DOHH2 (cell line): ENCODE data around the gene FAM120A.

Experiments
- H3F3A ChIP-seq: fragments of 200-600 bp; sonication (generic), shearing (Covaris generic); 2 replicates; pipeline ENCODE4 v1.6.0; 2016; ENCODE audit warnings: antibody characterized with exemption, mild to moderate bottlenecking; ENCODE audit not compliant: control insufficient read depth, insufficient read depth
- H3K27ac ChIP-seq: fragments of 200-600 bp; sonication (generic); 2 replicates; pipeline ENCODE4 v1.5.1; 2014; ENCODE audit warnings: low read depth, mild to moderate bottlenecking, low read length, moderate library complexity
- H3K27me3 ChIP-seq: fragments of 200-600 bp; sonication (generic); 2 replicates; pipeline ENCODE4 v1.6.1; 2014; ENCODE audit warnings: mild to moderate bottlenecking, low read length, mixed read lengths; ENCODE audit not compliant: control insufficient read depth
- H3K36me3 ChIP-seq: fragments of 200-600 bp; sonication (generic); 2 replicates; pipeline ENCODE4 v1.6.1; 2014; ENCODE audit warnings: mild to moderate bottlenecking, low read length, moderate library complexity, mixed read lengths; ENCODE audit not compliant: control insufficient read depth
- H3K4me1 ChIP-seq: fragments of 200-600 bp; sonication (generic); 2 replicates; pipeline ENCODE4 v1.6.1; 2014; ENCODE audit warnings: mild to moderate bottlenecking, low read length, mixed read lengths; ENCODE audit not compliant: control insufficient read depth
- H3K4me2 ChIP-seq: fragments of 200-600 bp; sonication (generic); 2 replicates; pipeline ENCODE4 v1.6.0; 2014; ENCODE audit warnings: mild to moderate bottlenecking, low read length, moderate library complexity
- H3K4me3 ChIP-seq: fragments of 200-600 bp; sonication (generic); 2 replicates; pipeline ENCODE4 v1.5.1; 2014; ENCODE audit warnings: mild to moderate bottlenecking, low read length, mixed read lengths
- H3K79me2 ChIP-seq: fragments of 200-600 bp; sonication (generic); 2 replicates; pipeline ENCODE4 v1.6.1; 2014; ENCODE audit warnings: mild to moderate bottlenecking, low read length, mixed read lengths; ENCODE audit not compliant: control insufficient read depth
- H3K9me2 ChIP-seq: fragments of 200-600 bp; sonication (generic); replicated peaks from 2 replicates; pipeline ENCODE4 v1.6.1; 2014; ENCODE audit warnings: mild to moderate bottlenecking, low read length, mixed read lengths; ENCODE audit not compliant: control insufficient read depth
- H3K9me3 ChIP-seq: fragments of 200-600 bp; sonication (generic); 2 replicates; pipeline ENCODE4 v1.6.1; 2014; ENCODE audit warnings: antibody characterized with exemption, low read length, mixed read lengths; ENCODE audit not compliant: control insufficient read depth, insufficient read depth
- H4K20me1 ChIP-seq: fragments of 200-600 bp; sonication (generic); 2 replicates; pipeline ENCODE4 v1.6.0; 2014; ENCODE audit warnings: low read depth, mild to moderate bottlenecking, antibody characterized with exemption, low read length, moderate library complexity; ENCODE audit not compliant: control insufficient read depth, insufficient read depth
- CTCF ChIP-seq: fragments of 200-600 bp; sonication (generic); IDR thresholded peaks from one replicate; pipeline ENCODE4 v1.5.1; 2014; ENCODE audit warnings: antibody characterized with exemption, mild to moderate bottlenecking, low read depth, low read length; ENCODE audit not compliant: poor library complexity, severe bottlenecking
- EZH2phosphoT487 ChIP-seq: fragments of 200-600 bp; sonication (generic); IDR thresholded peaks from 2 replicates; pipeline ENCODE4 v1.6.1; 2017; ENCODE audit warnings: borderline replicate concordance, mild to moderate bottlenecking, antibody characterized with exemption, low read length, moderate library complexity, mixed read lengths

FAM120A gene

GRCh38 chr9:93595461-93595860, 144.0 kb downstream of the FAM120A start:
- TF ChIP-seq CTCF (no peak), EZH2phosphoT487 (no peak)
- Histone ChIP-seq H3F3A (no peaks in the 10 kb centered on the region), H3K4me3 (no peak overlapping the region), H3K4me1 (peaks cover 6% of the 10 kb centered on the region; the same call in 1 of the 2 replicates), H3K79me2 (peaks cover 62% of the 10 kb centered on the region), H3K27me3 (no peaks in the 10 kb centered on the region), H3K4me2 (no peak overlapping the region), H3K27ac (no peak overlapping the region), H3K9me3 (no peaks in the 10 kb centered on the region), H3K9me2 (no peaks in the 10 kb centered on the region), H4K20me1 (peaks cover 17% of the 10 kb centered on the region; the same call in 1 of the 2 replicates), H3K36me3 (no peaks in the 10 kb centered on the region)

GRCh38 chr9:93595861-93596365, 144.4 kb downstream of the FAM120A start:
- Histone ChIP-seq H3K4me1 (peaks cover 10% of the 10 kb centered on the region; the same call in 1 of the 2 replicates), H3K79me2 (peaks cover 63% of the 10 kb centered on the region), H4K20me1 (peaks cover 15% of the 10 kb centered on the region; the same call in 1 of the 2 replicates), H3K27me3 (no peaks in the 10 kb centered on the region), H3K9me2 (no peaks in the 10 kb centered on the region), H3K36me3 (no peaks in the 10 kb centered on the region), H3K4me3 (no peak overlapping the region), H3K27ac (no peak overlapping the region), H3F3A (no peaks in the 10 kb centered on the region), H3K4me2 (no peak overlapping the region), H3K9me3 (no peaks in the 10 kb centered on the region)
- no peak for TF ChIP-seq EZH2phosphoT487
- no peak for TF ChIP-seq CTCF

- Histone ChIP-seq H3K27me3 (no peaks in the 10 kb centered on the region), H3K4me3 (no peak overlapping the region), H3K9me2 (no peaks in the 10 kb centered on the region), H3K4me1 (peaks cover 10% of the 10 kb centered on the region; the same call in 1 of the 2 replicates), H3K4me2 (no peak overlapping the region), H3K79me2 (peaks cover 63% of the 10 kb centered on the region), H3F3A (no peaks in the 10 kb centered on the region), H3K9me3 (no peaks in the 10 kb centered on the region), H3K36me3 (no peaks in the 10 kb centered on the region), H3K27ac (no peak overlapping the region), H4K20me1 (peaks cover 15% of the 10 kb centered on the region; the same call in 1 of the 2 replicates)
- TF ChIP-seq EZH2phosphoT487 (no peak), CTCF (no peak)
Measured at GRCh38 chr9:93596399-93596798, 144.9 kb downstream of the FAM120A start.
